Natural killer cell (primary cell): ENCODE data around the gene DTX4. TPM values are rescaled to one million over a fixed set of nuclear protein-coding genes. Genes with fewer than 3 reads are reported as not detected.

Source experiments
- ATAC-seq, 3 donors: fragments of 150-1000 bp in 2 of 3; fragments of 200-7000 bp in 1 of 3; cut with Tn5 transposase; 1 replicate in 1 of 3; 2 replicates in 2 of 3; pipeline ENCODE4 v1.10.0; 2021; ENCODE audit warnings: mild to moderate bottlenecking in 2 of 3, moderate library complexity in 2 of 3
- DNase-seq, 2 donors: peaks; one replicate each; pipeline versions ENCODE4 v3.0.0 to v3.0.0-alpha.2; 2013 to 2021; ENCODE audit warnings: mixed read lengths in 1 of 2
- H3K27ac ChIP-seq: one replicate; pipeline ENCODE4 v1.5.1; 2013; ENCODE audit warnings: mild to moderate bottlenecking, low read length
- H3K27me3 ChIP-seq: one replicate; pipeline ENCODE4 v1.6.1; 2013; ENCODE audit warnings: low read length; ENCODE audit not compliant: control insufficient read depth, insufficient read depth
- H3K36me3 ChIP-seq: one replicate; pipeline ENCODE4 v1.6.1; 2013; ENCODE audit warnings: low read length; ENCODE audit not compliant: control insufficient read depth, insufficient read depth
- H3K4me1 ChIP-seq: one replicate; pipeline ENCODE4 v1.6.1; 2013; ENCODE audit warnings: low read length; ENCODE audit not compliant: control insufficient read depth, insufficient read depth
- H3K4me3 ChIP-seq: one replicate; pipeline ENCODE4 v1.5.1; 2013; ENCODE audit warnings: low read length
- H3K9me3 ChIP-seq: one replicate; pipeline ENCODE4 v1.6.1; 2013; ENCODE audit warnings: low read length; ENCODE audit not compliant: control insufficient read depth, insufficient read depth
- H3K27ac Mint-ChIP-seq, 2 donors: one replicate each; pipeline ENCODE4 v1.8.0; 2022; ENCODE audit warnings: mild to moderate bottlenecking in 2 of 2, mixed read lengths in 2 of 2, moderate library complexity in 1 of 2
- H3K27me3 Mint-ChIP-seq, 2 donors: one replicate each; pipeline ENCODE4 v1.8.0; 2022; ENCODE audit warnings: low read depth in 2 of 2, mixed read lengths in 2 of 2
- H3K36me3 Mint-ChIP-seq: one replicate; pipeline ENCODE4 v1.8.0; 2022; ENCODE audit warnings: mixed read lengths
- H3K4me1 Mint-ChIP-seq, 2 donors: one replicate each; pipeline ENCODE4 v1.8.0; 2022; ENCODE audit warnings: mixed read lengths in 2 of 2
- H3K4me3 Mint-ChIP-seq: one replicate; pipeline ENCODE4 v1.8.0; 2022; ENCODE audit warnings: mild to moderate bottlenecking, moderate library complexity, mixed read lengths
- H3K9me3 Mint-ChIP-seq, 2 donors: one replicate each; pipeline ENCODE4 v1.8.0; 2022; ENCODE audit warnings: mixed read lengths in 2 of 2
- CTCF ChIP-seq: fragments of 200-600 bp; IDR thresholded peaks from one replicate; pipeline ENCODE4 v1.8.0; 2022; ENCODE audit warnings: antibody characterized with exemption
- WGBS: methylation state at CpG from one replicate; pipeline ENCODE4 v1.1.7; 2013; ENCODE audit warnings: missing lambda C conversion rate; ENCODE audit not compliant: insufficient coverage; 5-methylcytosine and 5-hydroxymethylcytosine counted together
- intact Hi-C: fragments of 100-400 bp; cut with micrococcal nuclease; formaldehyde crosslinking; loops from one replicate; pipeline ENCODE4 v1.14.2; 2022
- total RNA-seq, 4 donors: library from RNA; stranded (reverse); fragments of 120-200 nt in 1 of 4; gene quantifications; one replicate each; pipeline versions ENCODE4 v1.2.3 to v1.2.4, GENCODE V29; 2013 to 2022

The DTX4 gene
- total RNA-seq, 3 donors from 2014 or later (not counting 1 experiment from before 2014, with no cell fraction given), result 0.21 to 0.90 (median 0.59) TPM

- Mint-ChIP-seq H3K9me3 (no peaks in the 10 kb centered on the region), H3K4me1 (peaks cover 22 to 24% of the 10 kb centered on the region in 2 donors), H3K36me3 (peaks cover 10% of the 10 kb centered on the region), H3K27ac (no peak overlapping the region), H3K27me3 (no peaks in the 10 kb centered on the region), H3K4me3 (no peak overlapping the region)
- TF ChIP-seq CTCF, result no peak
- Histone ChIP-seq H3K9me3 (peaks cover under 1% of the 10 kb centered on the region), H3K4me3 (no peak overlapping the region), H3K36me3 (peaks cover 16% of the 10 kb centered on the region), H3K4me1 (peaks cover 8% of the 10 kb centered on the region), H3K27ac (no peak overlapping the region), H3K27me3 (no peaks in the 10 kb centered on the region)
- DNase-seq, result no peak
- ATAC-seq, result no peak
- 97% methylated on average over 17 of the region's 17 CpGs for WGBS
- intact Hi-C loops, result loop anchor here (2.0 to 5.0 kb wide), 2 partner anchors 180 to 286 kb away; no protein-coding TSS in a partner anchor
Observed at GRCh38 chr11:59137190-59137589, 34.7 kb upstream of the DTX4 start.

DNA sequence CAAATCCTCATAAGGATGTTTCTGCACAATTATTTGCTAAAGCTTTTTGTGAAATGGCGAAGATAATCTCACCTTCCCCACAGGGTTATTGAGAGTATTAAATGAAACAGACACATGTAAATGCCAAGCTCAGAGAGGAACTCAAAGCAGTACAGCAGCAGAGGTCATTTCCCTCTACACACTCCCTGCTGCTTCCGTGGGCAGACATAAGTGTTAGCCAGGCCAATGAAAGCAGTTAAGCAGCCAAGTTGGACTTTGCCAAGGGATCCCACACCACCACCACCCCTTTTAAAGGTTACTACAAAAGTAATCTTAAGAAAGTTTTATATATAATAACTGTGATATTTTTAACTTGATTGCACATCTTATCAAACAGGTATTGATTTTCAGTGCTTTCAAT is 33.3 kb upstream of the DTX4 start:
- H3K4me3 ChIP-seq, result no peak overlapping the region
- no peak overlapping the region for H3K27ac ChIP-seq
- no peaks in the 10 kb centered on the region for H3K36me3 Mint-ChIP-seq
- H3K27me3 Mint-ChIP-seq, result no peaks in the 10 kb centered on the region
- no peak overlapping the region for H3K27ac Mint-ChIP-seq
- DNase-seq (no peak), ATAC-seq (no peak)
- H3K4me1 Mint-ChIP-seq, result peaks cover 36 to 38% of the 10 kb centered on the region in 2 donors
- H3K9me3 ChIP-seq, result no peaks in the 10 kb centered on the region
- H3K9me3 Mint-ChIP-seq, result no peaks in the 10 kb centered on the region
- H3K4me3 Mint-ChIP-seq, result no peak overlapping the region
- H3K36me3 ChIP-seq, result peaks cover 10% of the 10 kb centered on the region
- H3K4me1 ChIP-seq, result peaks cover 13% of the 10 kb centered on the region
- intact Hi-C loops, result loop anchor here (5.0 kb wide), 1 partner anchor 181 kb away; no protein-coding TSS in a partner anchor
- no peaks in the 10 kb centered on the region for H3K27me3 ChIP-seq
- WGBS, result 78% methylated on average over 1 of the region's 2 CpGs
- no peak for TF ChIP-seq CTCF

- peak overlapping the region; percentile 95 to 98 for H3K27ac Mint-ChIP-seq
- Histone ChIP-seq H3K27ac (no peak overlapping the region), H3K27me3 (no peaks in the 10 kb centered on the region), H3K9me3 (no peaks in the 10 kb centered on the region), H3K4me3 (no peak overlapping the region), H3K36me3 (peaks cover 10% of the 10 kb centered on the region), H3K4me1 (peaks cover 18% of the 10 kb centered on the region)
- H3K36me3 Mint-ChIP-seq, result no peaks in the 10 kb centered on the region
- peak overlapping the region; percentile 100 for H3K4me3 Mint-ChIP-seq
- no peaks in the 10 kb centered on the region for H3K27me3 Mint-ChIP-seq
- no peak for TF ChIP-seq CTCF
- WGBS, result 92% methylated on average over 4 of the region's 4 CpGs
- DNase-seq (no peak), ATAC-seq (no peak)
- intact Hi-C loops, result loop anchor here (5.0 kb wide), 1 partner anchor 1484 kb away; the partner anchor contains the start of gene CLP1
- H3K9me3 Mint-ChIP-seq, result no peaks in the 10 kb centered on the region
- H3K4me1 Mint-ChIP-seq, result peaks cover 48 to 52% of the 10 kb centered on the region in 2 donors
Observed at GRCh38 chr11:59141191-59141590, 30.7 kb upstream of the DTX4 start.
